ENCODE data around the gene CIB4.

CIB4 gene

GRCh38 chr2:26644188-26644835, 3.1 kb upstream of the CIB4 start:
- no peak for DNase-seq (ENCODE audit: low read depth, low spot score)

- no peak for DNase-seq (ENCODE audit: low read depth, low spot score)
These were observed 1.3 kb upstream of the CIB4 start for GRCh38 chr2:26642429-26642828.

GRCh38 chr2:26640331-26640745, 828 bp downstream of the CIB4 start:
- no peak for DNase-seq (ENCODE audit: low read depth, low spot score)

GRCh38 chr2:26639685-26640243, 1.4 kb downstream of the CIB4 start:
- DNase-seq (ENCODE audit: low read depth, low spot score) = no peak

GRCh38 chr2:26637811-26638310, 3.3 kb downstream of the CIB4 start:
- no peak for DNase-seq (ENCODE audit: low read depth, low spot score)

- DNase-seq (ENCODE audit: low read depth, low spot score) = no peak
These were observed 4.2 kb downstream of the CIB4 start for GRCh38 chr2:26636935-26637334.

GRCh38 chr2:26635401-26635800, 5.8 kb downstream of the CIB4 start:
- DNase-seq (ENCODE audit: low read depth, low spot score) = no peak

GRCh38 chr2:26634636-26635230, 6.4 kb downstream of the CIB4 start:
- no peak for DNase-seq (ENCODE audit: low read depth, low spot score)

- DNase-seq (ENCODE audit: low read depth, low spot score) = no peak
These were observed 7.1 kb downstream of the CIB4 start for GRCh38 chr2:26633993-26634595.

GRCh38 chr2:26633351-26633945, 7.7 kb downstream of the CIB4 start:
- DNase-seq (ENCODE audit: low read depth, low spot score) = no peak

- no peak for DNase-seq (ENCODE audit: low read depth, low spot score)
These were observed 8.5 kb downstream of the CIB4 start for GRCh38 chr2:26632624-26633185.

GRCh38 chr2:26631401-26632170, 9.6 kb downstream of the CIB4 start:
- no peak for DNase-seq (ENCODE audit: low read depth, low spot score)

- no peak for DNase-seq (ENCODE audit: low read depth, low spot score)
These were observed 10.4 kb downstream of the CIB4 start for GRCh38 chr2:26630669-26631360.

GRCh38 chr2:26630235-26630634, 10.9 kb downstream of the CIB4 start:
- no peak for DNase-seq (ENCODE audit: low read depth, low spot score)

GRCh38 chr2:26629751-26630150, 11.4 kb downstream of the CIB4 start:
- DNase-seq (ENCODE audit: low read depth, low spot score) = no peak

- DNase-seq (ENCODE audit: low read depth, low spot score) = no peak
These were observed 11.9 kb downstream of the CIB4 start for GRCh38 chr2:26629346-26629630.

- DNase-seq (ENCODE audit: low read depth, low spot score) = no peak
These were observed 12.4 kb downstream of the CIB4 start for GRCh38 chr2:26628561-26629345.

- no peak for DNase-seq (ENCODE audit: low read depth, low spot score)
These were observed 13.6 kb downstream of the CIB4 start for GRCh38 chr2:26627350-26628105.

GRCh38 chr2:26626606-26627005, 14.6 kb downstream of the CIB4 start:
- no peak for DNase-seq (ENCODE audit: low read depth, low spot score)

All from brain pericyte (primary cell).